DOHH2 (cell line): ENCODE measurements around the gene RRAGC.

Experiments
- H3F3A ChIP-seq: fragments of 200-600 bp; sonication (generic), shearing (Covaris generic); 2 replicates; pipeline ENCODE4 v1.6.0; 2016; ENCODE audit warnings: antibody characterized with exemption, mild to moderate bottlenecking; ENCODE audit not compliant: control insufficient read depth, insufficient read depth
- H3K27ac ChIP-seq: fragments of 200-600 bp; sonication (generic); 2 replicates; pipeline ENCODE4 v1.5.1; 2014; ENCODE audit warnings: low read depth, mild to moderate bottlenecking, low read length, moderate library complexity
- H3K27me3 ChIP-seq: fragments of 200-600 bp; sonication (generic); 2 replicates; pipeline ENCODE4 v1.6.1; 2014; ENCODE audit warnings: mild to moderate bottlenecking, low read length, mixed read lengths; ENCODE audit not compliant: control insufficient read depth
- H3K36me3 ChIP-seq: fragments of 200-600 bp; sonication (generic); 2 replicates; pipeline ENCODE4 v1.6.1; 2014; ENCODE audit warnings: mild to moderate bottlenecking, low read length, moderate library complexity, mixed read lengths; ENCODE audit not compliant: control insufficient read depth
- H3K4me1 ChIP-seq: fragments of 200-600 bp; sonication (generic); 2 replicates; pipeline ENCODE4 v1.6.1; 2014; ENCODE audit warnings: mild to moderate bottlenecking, low read length, mixed read lengths; ENCODE audit not compliant: control insufficient read depth
- H3K4me2 ChIP-seq: fragments of 200-600 bp; sonication (generic); 2 replicates; pipeline ENCODE4 v1.6.0; 2014; ENCODE audit warnings: mild to moderate bottlenecking, low read length, moderate library complexity
- H3K4me3 ChIP-seq: fragments of 200-600 bp; sonication (generic); 2 replicates; pipeline ENCODE4 v1.5.1; 2014; ENCODE audit warnings: mild to moderate bottlenecking, low read length, mixed read lengths
- H3K79me2 ChIP-seq: fragments of 200-600 bp; sonication (generic); 2 replicates; pipeline ENCODE4 v1.6.1; 2014; ENCODE audit warnings: mild to moderate bottlenecking, low read length, mixed read lengths; ENCODE audit not compliant: control insufficient read depth
- H3K9me2 ChIP-seq: fragments of 200-600 bp; sonication (generic); replicated peaks from 2 replicates; pipeline ENCODE4 v1.6.1; 2014; ENCODE audit warnings: mild to moderate bottlenecking, low read length, mixed read lengths; ENCODE audit not compliant: control insufficient read depth
- H3K9me3 ChIP-seq: fragments of 200-600 bp; sonication (generic); 2 replicates; pipeline ENCODE4 v1.6.1; 2014; ENCODE audit warnings: antibody characterized with exemption, low read length, mixed read lengths; ENCODE audit not compliant: control insufficient read depth, insufficient read depth
- H4K20me1 ChIP-seq: fragments of 200-600 bp; sonication (generic); 2 replicates; pipeline ENCODE4 v1.6.0; 2014; ENCODE audit warnings: low read depth, mild to moderate bottlenecking, antibody characterized with exemption, low read length, moderate library complexity; ENCODE audit not compliant: control insufficient read depth, insufficient read depth
- CTCF ChIP-seq: fragments of 200-600 bp; sonication (generic); IDR thresholded peaks from one replicate; pipeline ENCODE4 v1.5.1; 2014; ENCODE audit warnings: antibody characterized with exemption, mild to moderate bottlenecking, low read depth, low read length; ENCODE audit not compliant: poor library complexity, severe bottlenecking
- EZH2phosphoT487 ChIP-seq: fragments of 200-600 bp; sonication (generic); IDR thresholded peaks from 2 replicates; pipeline ENCODE4 v1.6.1; 2017; ENCODE audit warnings: borderline replicate concordance, mild to moderate bottlenecking, antibody characterized with exemption, low read length, moderate library complexity, mixed read lengths

Gene RRAGC

GRCh38 chr1:38860454-38860795 is 853 bp upstream of the RRAGC start:
- no peaks in the 10 kb centered on the region for H3K27me3 ChIP-seq
- H3K9me3 ChIP-seq: no peaks in the 10 kb centered on the region
- no peak for TF ChIP-seq EZH2phosphoT487
- TF ChIP-seq CTCF: no peak
- peak overlapping the region; percentile 99 for H3K4me3 ChIP-seq
- peaks cover 4% of the 10 kb centered on the region; the same call in 1 of the 2 replicates for H4K20me1 ChIP-seq
- H3K27ac ChIP-seq: no peak overlapping the region
- H3K9me2 ChIP-seq: no peaks in the 10 kb centered on the region
- H3F3A ChIP-seq: 0 out of 2 replicates have a peak, but pooled peaks cover 2% of the 10 kb centered on the region
- H3K79me2 ChIP-seq: peaks cover 31% of the 10 kb centered on the region
- H3K36me3 ChIP-seq: peaks cover 42% of the 10 kb centered on the region
- H3K4me2 ChIP-seq: peak overlapping the region; percentile 99
- peaks cover 25% of the 10 kb centered on the region for H3K4me1 ChIP-seq

GRCh38 chr1:38858833-38859560 is 575 bp downstream of the RRAGC start:
- Histone ChIP-seq H3F3A (0 out of 2 replicates have a peak, but pooled peaks cover 2% of the 10 kb centered on the region), H3K79me2 (peaks cover 31% of the 10 kb centered on the region), H3K4me3 (peak overlapping the region; percentile 77), H3K27me3 (no peaks in the 10 kb centered on the region), H4K20me1 (peaks cover 4% of the 10 kb centered on the region; the same call in 1 of the 2 replicates), H3K4me1 (peaks cover 25% of the 10 kb centered on the region), H3K4me2 (peak overlapping the region; percentile 80), H3K27ac (no peak overlapping the region), H3K36me3 (peaks cover 35% of the 10 kb centered on the region), H3K9me3 (no peaks in the 10 kb centered on the region), H3K9me2 (no peaks in the 10 kb centered on the region)
- TF ChIP-seq EZH2phosphoT487: no peak
- no peak for TF ChIP-seq CTCF

- Histone ChIP-seq H3K27ac (no peak overlapping the region), H3K9me2 (no peaks in the 10 kb centered on the region), H3K9me3 (no peaks in the 10 kb centered on the region), H3K4me2 (no peak overlapping the region), H3K4me1 (peaks cover 17% of the 10 kb centered on the region), H3K27me3 (no peaks in the 10 kb centered on the region), H3F3A (peaks cover 4% of the 10 kb centered on the region; the same call in 1 of the 2 replicates), H3K36me3 (peaks cover 28% of the 10 kb centered on the region), H3K4me3 (no peak overlapping the region), H3K79me2 (peaks cover 7% of the 10 kb centered on the region), H4K20me1 (no peaks in the 10 kb centered on the region)
- no peak for TF ChIP-seq CTCF
- no peak for TF ChIP-seq EZH2phosphoT487
Observed at GRCh38 chr1:38852780-38853179, 6.8 kb downstream of the RRAGC start.
